Measurements from ENCODE around the gene MUC5AC. TPM values are rescaled to one million over a fixed set of nuclear protein-coding genes. Genes with fewer than 3 reads are reported as not detected.

The MUC5AC gene
- total and polyA plus RNA-seq, 2 of the 13 experiments (the other 11 are each of a cell fraction or from before 2014, with no cell fraction given): under 0.01 TPM; not detected in 1

- TF ChIP-seq HNF4G (IDR thresholded peaks at IDR 0.05; ENCODE audit: borderline replicate concordance, low read depth, low read length) (no peak), HNF4G (CRISPR knock-in tag; IDR thresholded peaks at IDR 0.05; ENCODE audit: borderline replicate concordance, low read depth) (no peak), ZNF775 (CRISPR knock-in tag; IDR thresholded peaks at IDR 0.05; ENCODE audit: borderline replicate concordance) (no peak), SALL2 (CRISPR knock-in tag; IDR thresholded peaks at IDR 0.05) (no peak), U2AF2 (IDR thresholded peaks at IDR 0.05; ENCODE audit: low read depth, low read length) (no peak), BRD4 (CRISPR knock-in tag; IDR thresholded peaks at IDR 0.05) (no peak), POLR2AphosphoS5 (IDR thresholded peaks at IDR 0.05; ENCODE audit: low read depth, low read length) (no peak), ZNF609 (CRISPR knock-in tag; IDR thresholded peaks at IDR 0.05; ENCODE audit: borderline replicate concordance) (no peak), ZBTB3 (CRISPR knock-in tag; IDR thresholded peaks at IDR 0.05; ENCODE audit: borderline replicate concordance, low read depth) (no peak), HOXA9 (CRISPR knock-in tag; IDR thresholded peaks at IDR 0.05; ENCODE audit: borderline replicate concordance) (no peak), MLLT10 (CRISPR knock-in tag; IDR thresholded peaks at IDR 0.05) (no peak), ZBTB2 (CRISPR knock-in tag; IDR thresholded peaks at IDR 0.05; ENCODE audit: low read depth) (no peak), TSC22D2 (CRISPR knock-in tag; IDR thresholded peaks at IDR 0.05; ENCODE audit: borderline replicate concordance) (no peak), MYNN (CRISPR knock-in tag; IDR thresholded peaks at IDR 0.05; ENCODE audit: low read depth) (no peak), ZNF724P (CRISPR knock-in tag; IDR thresholded peaks at IDR 0.05; ENCODE audit: borderline replicate concordance) (no peak), MIER2 (CRISPR knock-in tag; IDR thresholded peaks at IDR 0.05) (no peak), RFXANK (CRISPR knock-in tag; IDR thresholded peaks at IDR 0.05) (no peak)
- no peak for FAIRE-seq
- POLR2A ChIA-PET: no interaction called here
- H4K20me1 ChIP-seq (ENCODE audit: insufficient read depth, low read length): no peaks in the 10 kb centered on the region
- no peak for ATAC-seq
- no peak overlapping the region for H3K4me2 ChIP-seq (ENCODE audit: low read depth, low read length)
- intact Hi-C loops (cut with micrococcal nuclease; ENCODE audit: unreplicated experiment): no loop called here
- no peak overlapping the region for H3K9ac ChIP-seq (ENCODE audit: insufficient read depth, low read depth, low read length)
- CTCF ChIA-PET (ENCODE audit: low intra/inter-chr PET ratio, low total read pairs): no interaction called here
- H3K79me2 ChIP-seq (ENCODE audit: insufficient read depth, low read length): no peaks in the 10 kb centered on the region
- BruUV-seq (replicated peaks): no TSS peak
- no peak overlapping the region for H3K4me3 ChIP-seq (replicated peaks in 1 of 3; ENCODE audit: insufficient read depth in 1 of 3, low read depth in 2 of 3, low read length in 3 of 3)
- H3K4me1 ChIP-seq (ENCODE audit: insufficient read depth, low read length): no peaks in the 10 kb centered on the region
- peaks cover 3 to 41% of the 10 kb centered on the region in 2 experiments; a peak in 4 of 5 replicates for H3K27me3 ChIP-seq (ENCODE audit: control insufficient read depth in 1 of 2, insufficient read depth in 2 of 2, low read length in 2 of 2)
- H2AFZ ChIP-seq (ENCODE audit: low read length): no peak overlapping the region
- WGBS (ENCODE audit: low lambda C conversion rate): no CpG with 5 or more reads among the region's 10 CpGs
- H3K27ac ChIP-seq (ENCODE audit: extremely low read length, insufficient read depth, low read length): no peak overlapping the region
- H3K36me3 ChIP-seq (replicated peaks in 1 of 2; ENCODE audit: control insufficient read depth in 1 of 2, insufficient read depth in 2 of 2, low read length in 2 of 2): no peaks in the 10 kb centered on the region
- in situ Hi-C loops (cut with HindIII; ENCODE audit: extremely low pct_ligation_motif_present, low pct_unique_long_range_greater_than_20kb): no loop called here
- DNase-seq (ENCODE audit: low spot score): no peak
- no peaks in the 10 kb centered on the region for H3K9me3 ChIP-seq (ENCODE audit: low read length)
Measured at GRCh38 chr11:1181420-1181819, 23.7 kb downstream of the MUC5AC start.

All from HepG2 (cell line).